ENCODE measurements around the gene SLC17A4. TPM values are rescaled to one million over a fixed set of nuclear protein-coding genes. Genes with fewer than 3 reads are reported as not detected.

Gene SLC17A4
- total and polyA plus RNA-seq, 2 experiments from 2014 or later = 6.3 to 9.6 TPM

GRCh38 chr6:25713824-25714223 is 40.7 kb upstream of the SLC17A4 start:
- H3K4me3 ChIP-seq = no peak overlapping the region

GRCh38 chr6:25714765-25715164 is 39.8 kb upstream of the SLC17A4 start:
- TF ChIP-seq CTCF (IDR thresholded peaks at IDR 0.05; ENCODE audit: poor library complexity) (no peak), EZH2 (IDR thresholded peaks at IDR 0.05; ENCODE audit: borderline replicate concordance) (no peak)
- Histone ChIP-seq H3K9me3 (ENCODE audit: low read depth) (no peaks in the 10 kb centered on the region), H3K36me3 (replicated peaks; ENCODE audit: insufficient read depth, low read depth) (no peaks in the 10 kb centered on the region), H3K79me2 (no peaks in the 10 kb centered on the region), H3K27me3 (no peaks in the 10 kb centered on the region), H3K9me2 (replicated peaks; ENCODE audit: insufficient read depth) (no peaks in the 10 kb centered on the region), H2AFZ (no peak overlapping the region), H3K4me2 (no peak overlapping the region), H3K4me1 (ENCODE audit: insufficient read depth) (no peaks in the 10 kb centered on the region), H4K20me1 (ENCODE audit: insufficient read depth, poor library complexity, severe bottlenecking) (no peaks in the 10 kb centered on the region), H3K4me3 (no peak overlapping the region), H3K27ac (no peak overlapping the region)
- no peak for DNase-seq (ENCODE audit: low spot score)
- 58% methylated on average over 3 of the region's 3 CpGs for WGBS (ENCODE audit: low lambda C conversion rate, missing lambda C conversion rate)

More at GRCh38 chr6:25713824-25714223, 40.7 kb upstream of the SLC17A4 start:
- H3K27me3 ChIP-seq = no peaks in the 10 kb centered on the region
- TF ChIP-seq CTCF (IDR thresholded peaks at IDR 0.05; ENCODE audit: poor library complexity) = no peak
- TF ChIP-seq EZH2phosphoT487 (IDR thresholded peaks at IDR 0.05; ENCODE audit: low read depth, severe bottlenecking, unreplicated experiment) = no peak
- no peak for TF ChIP-seq EZH2 (IDR thresholded peaks at IDR 0.05; ENCODE audit: borderline replicate concordance)
- no peaks in the 10 kb centered on the region for H3K4me1 ChIP-seq (ENCODE audit: insufficient read depth)
- no peaks in the 10 kb centered on the region for H3K36me3 ChIP-seq (replicated peaks; ENCODE audit: insufficient read depth, low read depth)
- no peaks in the 10 kb centered on the region for H3K9me2 ChIP-seq (replicated peaks; ENCODE audit: insufficient read depth)
- H4K20me1 ChIP-seq (ENCODE audit: insufficient read depth, poor library complexity, severe bottlenecking) = no peaks in the 10 kb centered on the region
- no peak for DNase-seq (ENCODE audit: low spot score)
- no peak overlapping the region for H2AFZ ChIP-seq
- H3K4me2 ChIP-seq = no peak overlapping the region
- 77% methylated on average over 1 of the region's 1 CpG for WGBS (ENCODE audit: low lambda C conversion rate, missing lambda C conversion rate)
- H3K27ac ChIP-seq = no peak overlapping the region
- H3K9me3 ChIP-seq (ENCODE audit: low read depth) = no peaks in the 10 kb centered on the region
- H3K79me2 ChIP-seq = no peaks in the 10 kb centered on the region

- Histone ChIP-seq H3K36me3 (replicated peaks; ENCODE audit: insufficient read depth, low read depth) (no peaks in the 10 kb centered on the region), H3K9me3 (ENCODE audit: low read depth) (no peaks in the 10 kb centered on the region), H3K9me2 (replicated peaks; ENCODE audit: insufficient read depth) (no peaks in the 10 kb centered on the region), H3K27ac (no peak overlapping the region), H3K4me2 (no peak overlapping the region), H4K20me1 (ENCODE audit: insufficient read depth, poor library complexity, severe bottlenecking) (no peaks in the 10 kb centered on the region), H3K4me1 (ENCODE audit: insufficient read depth) (no peaks in the 10 kb centered on the region), H3K27me3 (no peaks in the 10 kb centered on the region), H3K79me2 (no peaks in the 10 kb centered on the region), H3K4me3 (no peak overlapping the region), H2AFZ (no peak overlapping the region)
- DNase-seq (ENCODE audit: low spot score) = no peak
- TF ChIP-seq CTCF (IDR thresholded peaks at IDR 0.05; ENCODE audit: poor library complexity) (no peak), EZH2 (IDR thresholded peaks at IDR 0.05; ENCODE audit: borderline replicate concordance) (no peak), EZH2phosphoT487 (IDR thresholded peaks at IDR 0.05; ENCODE audit: low read depth, severe bottlenecking, unreplicated experiment) (no peak)
- 74% methylated on average over 4 of the region's 4 CpGs for WGBS (ENCODE audit: low lambda C conversion rate, missing lambda C conversion rate)
Observed at GRCh38 chr6:25715794-25716193, 38.7 kb upstream of the SLC17A4 start.

Measured in hepatocyte (in vitro differentiated cells).